Skeletal muscle satellite cell (primary cell): Measurements from ENCODE around the gene CMAS.
A peak's percentile ranks its signal among the peaks of the same experiment; 100 is the strongest.
"Not testable (repeated sequence)": the region's sequence is repeated elsewhere in the genome, so short reads cannot be mapped to it uniquely, and the experiment has no call there.

Experiments used
- H3K27me3 ChIP-seq: 2 replicates; pipeline ENCODE4 v1.7.0; 2013; ENCODE audit warnings: low read length; ENCODE audit not compliant: control insufficient read depth, insufficient read depth
- H3K36me3 ChIP-seq: 2 replicates; pipeline ENCODE4 v1.7.0; 2013; ENCODE audit warnings: mild to moderate bottlenecking, control low read depth, low read length; ENCODE audit not compliant: insufficient read depth
- H3K4me1 ChIP-seq: 2 replicates; pipeline ENCODE4 v1.7.0; 2013; ENCODE audit warnings: low read length; ENCODE audit not compliant: control insufficient read depth, insufficient read depth
- H3K4me2 ChIP-seq: 2 replicates; pipeline ENCODE4 v1.7.0; 2013; ENCODE audit warnings: mild to moderate bottlenecking, low read length
- H3K4me3 ChIP-seq: 2 replicates; pipeline ENCODE4 v1.7.0; 2013; ENCODE audit warnings: low read length
- H3K9ac ChIP-seq: 2 replicates; pipeline ENCODE4 v1.7.0; 2013; ENCODE audit warnings: mild to moderate bottlenecking, low read depth, low read length, moderate library complexity
- H3K9me3 ChIP-seq: replicated peaks from 2 replicates; pipeline ENCODE4 v1.7.0; 2013; ENCODE audit warnings: mild to moderate bottlenecking, control low read depth, low read length

The CMAS gene

DNA sequence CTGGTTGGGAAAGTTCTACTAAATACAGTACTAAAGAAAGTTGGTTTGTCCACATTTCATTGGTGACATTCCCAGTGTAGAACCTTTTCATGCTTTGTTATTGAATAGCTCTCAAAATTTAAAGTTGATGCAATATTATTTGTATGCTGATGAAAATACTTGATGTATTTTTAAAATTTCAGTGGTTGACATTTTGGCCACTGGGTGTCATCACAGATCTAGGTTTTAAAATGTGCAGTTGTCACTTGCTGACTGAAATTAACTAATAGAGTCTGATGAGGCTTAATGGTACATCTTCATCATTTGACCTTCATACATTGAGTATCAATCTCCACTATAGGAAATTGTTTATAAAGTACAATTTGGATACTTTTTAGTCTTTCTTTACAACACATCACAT is 37.1 kb downstream of the CMAS start:
- Histone ChIP-seq H3K4me1 (no peaks in the 10 kb centered on the region), H3K27me3 (no peaks in the 10 kb centered on the region), H3K36me3 (no peaks in the 10 kb centered on the region), H3K9me3 (no peaks in the 10 kb centered on the region), H3K9ac (no peak overlapping the region), H3K4me2 (no peak overlapping the region), H3K4me3 (no peak overlapping the region)

DNA sequence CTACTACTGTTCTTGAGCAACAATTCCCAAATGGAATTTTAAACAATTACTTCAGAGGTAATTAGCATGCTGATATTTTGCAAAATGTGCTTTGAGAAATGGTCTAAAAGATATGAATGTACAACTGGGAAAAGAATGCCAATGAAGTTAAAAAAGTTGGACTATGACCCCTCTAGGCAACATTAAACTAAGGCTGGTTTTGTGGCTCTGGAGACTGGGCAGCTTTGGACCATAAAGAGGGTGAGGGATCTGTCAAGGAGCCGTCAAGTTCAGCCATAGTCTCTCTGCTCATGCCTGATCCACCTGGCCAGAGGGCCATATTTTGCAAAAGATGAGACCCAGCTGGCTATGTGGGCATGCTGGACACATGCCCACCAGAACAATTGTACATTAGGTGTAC is 38.8 kb downstream of the CMAS start:
- no peak overlapping the region for H3K9ac ChIP-seq
- H3K27me3 ChIP-seq: no peaks in the 10 kb centered on the region
- no peaks in the 10 kb centered on the region for H3K36me3 ChIP-seq
- no peaks in the 10 kb centered on the region for H3K9me3 ChIP-seq
- no peak overlapping the region for H3K4me3 ChIP-seq
- H3K4me2 ChIP-seq: no peak overlapping the region
- H3K4me1 ChIP-seq: no peaks in the 10 kb centered on the region

DNA sequence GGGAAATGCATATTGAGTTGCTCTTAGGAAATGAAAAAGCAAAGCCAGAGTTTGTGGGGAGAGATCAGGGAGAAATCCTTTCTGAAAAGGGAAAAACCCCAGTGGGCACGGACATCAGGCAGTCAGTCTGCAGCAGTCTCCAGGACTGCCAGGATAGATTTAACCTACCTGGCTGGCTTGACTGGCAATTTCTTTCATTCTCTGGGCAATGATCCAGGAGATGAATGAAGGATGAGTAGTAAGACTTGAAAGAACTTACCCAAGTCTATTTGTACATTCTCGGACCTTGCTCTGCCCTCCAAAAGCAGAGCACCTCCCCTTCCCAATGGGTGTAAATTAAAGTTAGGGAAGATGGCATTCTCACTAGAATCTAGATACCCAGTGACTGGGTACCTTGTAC is 42.9 kb downstream of the CMAS start:
- H3K4me1 ChIP-seq: no peaks in the 10 kb centered on the region
- no peaks in the 10 kb centered on the region for H3K36me3 ChIP-seq
- no peaks in the 10 kb centered on the region for H3K9me3 ChIP-seq
- no peak overlapping the region for H3K4me2 ChIP-seq
- H3K27me3 ChIP-seq: no peaks in the 10 kb centered on the region
- H3K4me3 ChIP-seq: no peak overlapping the region
- H3K9ac ChIP-seq: no peak overlapping the region

DNA sequence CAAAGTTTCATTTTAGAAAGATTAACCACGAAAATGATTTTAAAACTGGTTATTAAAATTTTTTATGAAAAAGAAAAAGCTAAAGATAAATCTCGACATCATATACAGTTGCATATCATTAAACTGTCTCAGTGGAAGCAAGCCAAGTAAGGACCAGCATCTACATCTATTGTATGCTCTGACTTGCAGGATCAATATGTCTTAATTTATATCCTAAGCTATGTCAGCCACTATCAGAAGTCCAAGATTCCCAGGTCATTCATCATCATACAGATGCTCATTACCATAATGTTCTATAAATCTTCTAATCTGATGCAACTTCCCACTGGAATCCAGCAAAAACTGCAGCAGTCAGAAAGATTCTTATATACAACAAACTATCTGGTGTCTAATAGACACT is 43.5 kb downstream of the CMAS start:
- Histone ChIP-seq H3K36me3 (no peaks in the 10 kb centered on the region), H3K9ac (no peak overlapping the region), H3K9me3 (no peaks in the 10 kb centered on the region), H3K4me3 (no peak overlapping the region), H3K27me3 (no peaks in the 10 kb centered on the region), H3K4me2 (no peak overlapping the region), H3K4me1 (no peaks in the 10 kb centered on the region)

DNA sequence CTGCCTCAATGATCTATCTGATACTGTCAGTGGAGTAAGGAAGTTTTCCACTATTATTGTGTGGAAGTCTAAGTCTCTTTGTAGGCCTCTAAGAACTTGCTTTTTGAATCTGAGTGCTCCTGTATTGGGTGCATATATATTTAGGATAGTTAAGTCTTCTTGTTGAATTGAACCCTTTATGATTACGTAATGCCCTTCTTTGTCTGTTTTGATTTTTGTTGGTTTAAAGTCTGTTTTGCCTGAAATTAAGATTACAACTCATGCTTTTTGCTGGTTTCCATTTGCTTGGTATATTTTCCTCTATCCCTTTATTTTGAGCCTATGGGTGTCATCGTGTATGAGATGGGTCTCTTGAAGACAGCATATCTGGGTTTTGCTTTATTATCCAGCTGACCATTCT is 53.0 kb downstream of the CMAS start:
- not testable (repeated sequence) for H3K4me2 ChIP-seq
- H3K4me1 ChIP-seq: peaks cover 10% of the 10 kb centered on the region

DNA sequence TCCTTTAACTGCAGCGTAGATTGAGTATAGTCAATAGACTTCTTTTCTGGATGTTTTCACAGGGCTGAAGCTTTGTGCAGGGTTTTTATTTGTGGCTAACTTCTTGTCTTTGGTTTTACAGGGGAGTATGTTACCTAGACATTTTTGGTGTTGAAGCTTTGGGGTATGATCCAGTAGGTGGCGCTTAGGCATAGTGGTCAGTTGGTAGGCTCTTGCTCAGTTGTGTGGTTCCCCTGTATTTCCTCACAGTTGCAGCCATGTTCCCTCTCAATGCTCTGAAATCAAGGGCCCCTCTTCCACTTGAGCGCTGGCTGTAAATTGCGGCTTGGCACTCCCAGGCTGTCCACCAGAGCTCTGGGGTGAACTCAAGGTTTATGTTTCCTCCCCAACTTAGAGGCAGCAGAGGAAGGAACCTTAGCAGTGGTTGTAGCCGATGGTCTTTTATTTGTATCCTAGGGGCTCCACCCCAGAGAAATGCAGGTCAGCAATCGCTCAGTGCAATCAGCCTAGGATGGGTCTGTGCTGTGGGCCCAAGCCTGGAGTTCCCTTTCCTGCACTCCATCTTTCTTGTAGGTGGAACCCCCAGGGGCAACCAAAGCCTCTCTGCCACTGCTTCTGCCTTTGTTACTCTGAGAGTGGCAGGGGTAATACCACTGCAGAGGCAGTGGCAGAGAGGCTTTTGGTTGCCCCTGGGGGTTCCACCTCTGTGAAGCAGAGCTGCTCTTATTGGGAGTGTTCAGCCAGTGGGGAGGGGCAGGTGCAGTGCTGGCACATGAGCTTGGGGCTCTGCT is 55.1 kb downstream of the CMAS start:
- Histone ChIP-seq H3K27me3 (peaks cover 8% of the 10 kb centered on the region), H3K9me3 (no peaks in the 10 kb centered on the region), H3K4me1 (peaks cover 10% of the 10 kb centered on the region), H3K4me3 (no peak overlapping the region), H3K9ac (no peak overlapping the region), H3K36me3 (no peaks in the 10 kb centered on the region), H3K4me2 (peak overlapping the region; percentile 14)

More for the DNA sequence above, 53.0 kb downstream of the CMAS start:
- H3K27me3 ChIP-seq, H3K4me3 ChIP-seq, H3K9me3 ChIP-seq, H3K36me3 ChIP-seq, H3K9ac ChIP-seq: not testable (repeated sequence)

DNA sequence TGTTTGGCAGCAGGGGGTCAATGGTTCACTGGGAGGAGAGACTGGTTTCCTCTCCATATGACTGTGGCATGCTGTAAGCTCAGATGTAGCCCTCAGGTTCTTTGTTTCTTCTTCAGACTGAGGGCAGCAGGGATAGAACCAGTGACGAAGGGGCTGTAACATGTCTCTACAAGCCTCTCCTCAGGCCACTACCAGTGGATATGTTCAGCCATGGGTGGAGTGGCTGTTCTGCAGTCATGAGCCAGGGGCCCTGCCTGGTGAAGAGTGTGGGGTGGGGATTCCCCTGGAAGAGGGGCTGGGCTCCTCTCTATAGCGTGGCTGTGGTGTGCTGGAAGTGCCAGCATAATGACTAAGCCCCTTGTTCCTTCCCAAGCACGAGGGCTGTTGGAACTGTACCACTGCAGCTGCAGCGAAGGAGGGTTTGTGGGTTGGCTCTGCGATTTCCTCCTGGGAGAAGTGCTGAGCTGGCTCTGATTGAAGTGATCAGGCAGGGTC is 55.8 kb downstream of the CMAS start:
- no peaks in the 10 kb centered on the region for H3K9me3 ChIP-seq
- peaks cover 10% of the 10 kb centered on the region for H3K4me1 ChIP-seq
- H3K4me2 ChIP-seq: peak overlapping the region; percentile 14
- H3K4me3 ChIP-seq: no peak overlapping the region
- H3K36me3 ChIP-seq: no peaks in the 10 kb centered on the region
- H3K9ac ChIP-seq: no peak overlapping the region
- peaks cover 8% of the 10 kb centered on the region for H3K27me3 ChIP-seq

DNA sequence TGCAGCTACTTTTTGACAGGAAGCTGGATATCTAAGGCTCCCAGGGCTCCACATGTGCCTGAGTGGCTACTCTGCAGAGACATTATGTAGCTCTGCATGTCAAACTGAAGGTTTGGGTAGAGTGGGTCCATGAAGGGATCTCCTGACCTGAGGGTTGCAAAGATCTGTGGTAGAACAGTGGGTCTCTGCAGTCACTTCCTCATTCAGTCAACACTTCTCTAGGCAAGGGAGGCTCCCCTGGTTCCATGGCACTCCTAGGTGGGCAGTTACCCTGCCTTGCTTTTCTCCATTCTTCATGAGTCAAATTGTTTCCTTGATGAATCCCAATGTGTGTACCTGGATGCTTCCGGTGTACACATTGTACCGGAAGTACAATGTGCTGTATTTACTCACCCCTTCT is 57.4 kb downstream of the CMAS start:
- H3K4me1 ChIP-seq: peaks cover 10% of the 10 kb centered on the region
- H3K4me3 ChIP-seq: no peak overlapping the region
- H3K27me3 ChIP-seq: peaks cover 4% of the 10 kb centered on the region
- no peaks in the 10 kb centered on the region for H3K9me3 ChIP-seq
- no peak overlapping the region for H3K9ac ChIP-seq
- no peaks in the 10 kb centered on the region for H3K36me3 ChIP-seq
- no peak overlapping the region for H3K4me2 ChIP-seq

DNA sequence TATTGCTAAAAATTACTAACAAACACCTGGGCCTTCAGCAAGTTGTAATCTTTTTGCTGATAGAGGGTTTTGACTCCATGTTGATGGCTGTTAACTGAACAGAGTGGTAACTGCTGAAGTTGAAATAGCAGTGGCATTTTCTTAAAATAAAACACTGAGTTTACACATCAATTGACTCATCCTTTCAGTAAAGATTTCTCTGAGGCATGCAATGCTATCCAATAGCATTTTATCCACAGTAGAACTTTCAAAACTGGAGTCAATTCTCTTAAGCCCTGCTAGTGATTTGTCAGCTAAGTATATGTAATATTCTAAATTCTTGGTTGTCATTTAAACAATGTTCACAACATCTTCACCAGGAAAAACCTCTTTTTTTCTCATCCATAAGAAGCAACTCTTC is 59.5 kb downstream of the CMAS start:
- Histone ChIP-seq H3K9ac (no peak overlapping the region), H3K4me1 (peaks cover 10% of the 10 kb centered on the region), H3K9me3 (no peaks in the 10 kb centered on the region), H3K4me3 (no peak overlapping the region), H3K27me3 (peaks cover 4% of the 10 kb centered on the region), H3K4me2 (no peak overlapping the region), H3K36me3 (no peaks in the 10 kb centered on the region)

DNA sequence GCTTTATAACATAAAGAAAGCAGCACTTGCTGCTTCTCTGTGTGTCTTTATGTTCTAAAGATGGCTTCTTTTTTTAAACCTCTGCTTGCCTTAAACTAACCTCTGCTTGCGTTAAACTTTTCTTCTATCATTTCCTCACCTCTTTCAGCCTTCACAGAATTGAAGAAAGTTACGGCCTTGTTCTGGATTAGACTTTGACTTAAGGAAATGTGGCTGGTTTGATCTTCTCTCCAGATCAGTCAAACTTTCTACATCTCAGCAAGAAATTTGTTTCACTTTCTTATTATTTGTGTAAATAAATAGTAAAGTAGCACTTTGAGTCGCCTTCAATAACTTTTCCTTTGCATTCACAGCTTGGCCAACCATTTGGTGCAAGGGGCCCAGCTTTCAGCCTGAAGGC is 64.2 kb downstream of the CMAS start:
- H3K4me2 ChIP-seq: no peak overlapping the region
- H3K36me3 ChIP-seq: no peaks in the 10 kb centered on the region
- no peaks in the 10 kb centered on the region for H3K9me3 ChIP-seq
- peaks cover 5% of the 10 kb centered on the region for H3K27me3 ChIP-seq
- no peaks in the 10 kb centered on the region for H3K4me1 ChIP-seq
- no peak overlapping the region for H3K4me3 ChIP-seq
- no peak overlapping the region for H3K9ac ChIP-seq
